Activated CD8-positive, alpha-beta memory T cell treated with anti-CD3 and anti-CD28 coated beads, Interleukin-2, amount 50 U/mL, for 48 hours (primary cell): ENCODE data around the gene ARCN1.

Source experiments
- DNase-seq: peaks from one replicate; pipeline ENCODE4 v3.0.0-alpha.2; 2020

ARCN1 gene

DNA sequence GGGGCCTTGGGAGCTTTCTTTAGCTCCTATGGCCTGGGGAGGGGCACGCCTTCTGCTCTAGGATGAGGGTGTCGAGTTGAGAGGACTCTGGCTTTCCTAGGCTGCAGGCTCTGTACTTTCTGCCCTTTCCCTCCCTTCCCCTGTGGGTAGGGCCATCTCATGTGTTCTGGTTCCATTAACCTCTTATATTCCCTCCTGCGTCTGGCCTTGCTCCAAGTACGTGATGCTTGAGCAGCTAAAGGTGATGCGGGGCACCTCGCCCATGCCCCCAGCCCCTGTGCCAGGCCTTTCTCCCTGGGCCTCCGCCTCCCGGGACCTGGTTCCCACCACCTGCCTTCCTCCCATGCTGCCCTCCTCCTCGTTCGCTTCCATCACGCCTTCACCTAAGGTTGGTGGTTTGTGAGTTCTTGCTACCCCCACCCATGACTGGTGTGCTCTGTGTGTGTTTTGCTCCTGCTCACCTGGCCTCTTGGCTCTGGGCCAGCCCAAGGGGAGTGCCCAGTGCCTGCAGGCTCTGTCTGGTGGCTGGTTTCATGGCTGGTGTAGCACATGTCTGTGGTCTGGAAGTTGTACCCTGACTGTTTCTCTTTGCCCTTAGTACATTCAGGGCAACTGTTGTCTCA lies 69.3 kb downstream of the ARCN1 start:
- no peak for DNase-seq

DNA sequence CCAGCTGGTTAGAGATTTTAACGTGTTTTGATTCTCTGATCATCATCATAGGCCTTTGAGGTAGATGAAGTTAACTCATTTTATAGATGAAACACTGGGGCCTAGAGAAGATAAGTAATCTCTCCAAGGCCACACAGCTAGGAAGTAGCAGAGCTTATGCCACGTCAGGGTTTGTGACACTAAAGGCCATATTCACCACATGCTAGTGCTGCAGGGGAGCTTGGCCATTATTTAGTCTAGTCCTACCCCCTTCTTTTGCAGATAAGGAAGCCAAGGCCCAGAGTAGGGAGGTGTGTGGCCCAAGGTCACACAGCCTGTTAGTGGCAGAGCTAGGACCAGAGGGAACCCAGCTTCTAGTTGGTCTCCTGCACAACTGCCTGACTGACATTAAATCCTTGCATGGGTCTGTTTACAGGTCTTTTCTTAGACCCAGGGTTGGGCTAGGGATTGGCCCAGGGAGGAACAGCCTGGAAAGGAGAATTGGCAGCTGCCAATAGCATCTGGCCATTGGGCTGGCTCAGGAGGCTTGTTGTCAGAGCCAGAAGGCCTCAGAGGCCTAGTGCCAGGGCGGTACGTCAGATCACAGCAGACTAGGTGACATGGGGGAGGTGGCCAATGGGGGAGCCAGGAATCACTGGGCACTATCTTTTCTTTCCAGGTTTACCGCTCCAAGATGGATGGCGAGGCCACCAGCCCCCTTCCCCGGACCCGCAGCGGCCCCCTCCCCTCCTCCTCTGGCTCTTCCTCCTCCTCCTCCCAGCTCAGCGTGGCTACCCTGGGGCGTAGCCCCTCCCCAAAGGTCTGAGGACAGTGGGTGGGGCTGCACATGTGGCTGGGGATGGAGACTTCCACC lies 71.2 kb downstream of the ARCN1 start:
- no peak for DNase-seq

DNA sequence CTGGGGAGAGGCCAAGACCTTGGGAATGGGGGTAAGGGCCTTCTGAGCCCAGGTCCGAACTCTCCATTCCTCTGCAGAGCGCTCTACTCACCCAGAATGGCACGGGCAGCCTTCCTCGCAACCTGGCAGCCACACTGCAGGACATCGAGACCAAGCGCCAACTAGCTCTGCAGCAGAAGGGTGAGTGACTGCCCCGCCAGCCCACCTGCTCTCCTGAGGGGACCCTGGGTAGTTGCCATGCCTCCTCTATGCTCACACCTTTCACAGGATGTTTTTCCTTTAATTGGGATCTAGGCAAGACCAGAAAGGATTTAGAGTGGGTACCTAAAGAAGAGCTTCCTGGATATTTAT lies 71.8 kb downstream of the ARCN1 start:
- DNase-seq: no peak

DNA sequence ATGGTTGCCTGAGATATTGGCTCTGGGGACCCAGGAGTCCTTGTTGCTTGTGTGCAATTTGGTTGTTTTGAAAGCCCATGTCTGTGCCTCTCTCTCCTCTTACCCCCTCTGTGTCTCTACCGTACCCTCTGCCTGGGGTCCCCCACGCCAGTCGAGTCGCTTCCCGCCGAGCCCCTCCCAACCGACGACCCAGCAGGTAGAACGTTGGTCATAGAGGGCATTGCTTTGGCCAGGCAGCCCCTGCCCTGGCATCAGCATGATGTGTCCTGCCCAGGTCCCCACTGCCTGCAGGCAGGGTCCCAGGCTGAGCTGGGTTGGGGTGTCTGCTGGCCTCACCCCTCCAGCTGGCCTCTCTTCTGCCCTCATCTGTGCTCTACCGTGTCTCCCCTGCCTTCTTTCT lies 72.3 kb downstream of the ARCN1 start:
- no peak for DNase-seq

DNA sequence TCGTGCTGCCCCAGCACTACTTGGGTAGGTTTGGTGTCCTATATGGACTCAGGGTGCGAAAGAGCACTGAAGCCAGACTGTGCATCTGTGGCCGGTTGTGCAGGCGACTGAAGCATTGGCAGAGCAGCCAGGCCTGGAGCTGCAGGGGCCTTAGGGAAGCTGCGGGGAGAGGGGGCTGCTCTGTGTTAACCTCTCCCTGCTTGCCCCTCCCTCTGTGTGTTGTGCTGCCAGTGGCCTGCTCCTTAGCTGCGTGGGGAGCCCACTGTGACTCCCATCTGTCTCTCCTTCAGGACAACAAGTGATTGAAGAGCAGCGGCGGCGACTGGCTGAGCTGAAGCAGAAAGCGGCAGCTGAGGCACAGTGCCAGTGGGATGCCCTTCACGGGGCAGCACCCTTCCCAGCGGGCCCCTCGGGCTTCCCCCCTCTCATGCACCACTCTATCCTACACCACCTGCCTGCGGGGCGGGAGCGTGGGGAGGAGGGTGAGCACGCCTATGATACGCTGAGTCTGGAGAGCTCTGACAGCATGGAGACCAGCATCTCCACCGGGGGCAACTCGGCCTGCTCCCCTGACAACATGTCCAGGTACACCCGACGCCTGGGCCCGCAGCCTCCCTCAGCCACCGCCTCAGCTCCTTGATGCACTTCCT lies 73.0 kb downstream of the ARCN1 start:
- DNase-seq: no peak

DNA sequence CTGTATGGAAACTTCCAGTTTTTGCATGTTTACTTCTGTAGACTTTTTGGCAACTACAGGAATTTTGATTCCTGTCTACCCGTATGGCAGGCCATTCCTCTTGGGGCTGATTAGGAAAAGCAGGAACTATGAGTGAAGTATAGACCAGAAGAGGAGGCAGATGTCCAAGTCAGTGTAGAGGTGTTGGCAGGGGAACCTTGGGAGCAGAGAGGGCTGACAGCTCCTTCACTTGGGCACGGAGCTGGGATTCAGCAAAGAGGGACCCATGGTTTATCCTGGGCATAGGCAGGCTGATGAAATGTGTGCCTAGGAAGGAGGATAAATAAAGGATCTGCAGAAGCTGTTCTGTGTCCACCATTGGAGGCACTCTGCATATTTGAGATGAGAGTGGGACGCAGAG lies 74.2 kb downstream of the ARCN1 start:
- DNase-seq: no peak

DNA sequence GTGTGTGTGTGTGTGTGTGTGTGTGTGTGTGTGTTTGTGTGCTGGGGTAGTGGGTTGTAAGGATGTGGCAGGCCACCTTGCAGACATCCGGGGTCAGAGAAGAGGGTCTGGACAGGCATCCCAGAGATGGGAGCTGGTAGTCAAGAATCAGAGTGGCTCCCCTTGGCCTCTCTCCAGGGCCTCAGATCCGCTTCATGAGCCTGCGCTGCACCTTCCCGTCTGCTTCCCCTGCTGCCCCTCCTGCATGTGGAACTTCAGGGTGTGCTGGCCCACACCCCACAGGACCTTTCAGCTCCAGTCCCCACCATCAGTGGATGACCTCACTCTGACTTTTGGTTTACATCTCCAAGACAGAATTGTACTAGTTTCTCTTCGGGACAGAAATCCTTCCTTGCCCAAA lies 76.1 kb downstream of the ARCN1 start:
- DNase-seq: no peak

DNA sequence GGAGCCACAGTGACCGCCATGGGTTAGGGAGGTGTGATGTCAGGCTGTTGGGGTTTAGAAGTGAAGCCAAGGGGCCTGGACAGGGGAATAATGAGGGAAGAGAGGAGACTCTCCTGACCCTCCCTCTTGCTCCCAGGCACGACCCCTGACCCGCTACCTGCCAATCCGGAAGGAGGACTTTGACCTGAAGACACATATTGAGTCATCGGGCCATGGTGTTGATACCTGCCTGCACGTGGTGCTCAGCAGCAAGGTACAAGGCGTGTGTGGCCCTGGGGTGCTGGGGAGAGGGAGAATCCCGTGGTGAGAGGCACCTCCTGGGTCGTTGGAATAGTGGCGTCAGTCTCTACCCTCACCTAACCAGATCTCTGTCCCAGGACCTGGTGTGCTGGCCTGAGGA lies 77.7 kb downstream of the ARCN1 start:
- no peak for DNase-seq

DNA sequence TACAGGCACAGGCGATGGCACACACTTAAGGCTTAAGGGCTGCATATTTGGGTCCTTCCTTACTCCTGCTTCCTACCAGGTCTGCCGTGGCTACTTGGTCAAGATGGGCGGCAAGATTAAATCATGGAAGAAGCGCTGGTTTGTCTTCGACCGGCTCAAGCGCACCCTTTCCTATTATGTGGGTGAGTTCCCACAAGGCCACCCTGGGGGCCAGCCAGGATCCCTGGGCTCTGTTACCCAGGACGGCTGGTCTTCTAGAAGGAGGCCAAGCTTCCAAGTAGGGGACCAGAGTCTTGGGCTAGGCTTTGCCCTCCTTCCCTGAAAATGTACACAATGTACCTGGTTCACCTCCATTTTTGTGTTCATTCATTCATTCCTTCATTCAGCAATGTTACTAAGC lies 78.2 kb downstream of the ARCN1 start:
- no peak for DNase-seq

DNA sequence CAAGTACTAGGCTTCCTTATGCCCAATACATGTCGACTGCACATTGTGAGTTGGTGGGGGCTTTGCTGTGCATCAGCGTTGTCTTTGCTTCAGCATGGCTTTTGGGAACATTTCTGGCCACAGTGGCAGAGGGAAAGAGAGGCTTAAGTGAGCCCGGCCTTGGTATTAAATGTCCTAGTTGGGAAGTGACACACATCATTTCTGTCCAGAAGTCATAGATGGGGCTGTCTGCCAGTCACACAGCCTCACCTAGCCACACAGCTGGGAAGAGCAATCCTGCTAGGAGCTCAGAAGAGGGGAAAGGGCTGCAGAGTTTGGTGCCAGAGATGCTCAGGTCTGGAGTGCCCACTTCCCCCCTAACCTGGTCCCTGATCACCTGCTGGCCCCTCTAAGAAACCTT lies 79.6 kb downstream of the ARCN1 start:
- no peak for DNase-seq
